Psoas muscle (tissue), 8 donors: ENCODE results near the gene GPRIN3. TPM values are rescaled to one million over a fixed set of nuclear protein-coding genes. Genes with fewer than 3 reads are reported as not detected.
A peak's percentile ranks its signal among the peaks of the same experiment; 100 is the strongest.

Experiments used
- ATAC-seq, 4 donors: fragments of 200-7000 bp; cut with Tn5 transposase; one replicate each; pipeline ENCODE4 v1.9.1; 2020; ENCODE audit warnings: moderate library complexity in 3 of 4, mild to moderate bottlenecking in 2 of 4
- DNase-seq, 2 donors: peaks; one replicate each; pipeline ENCODE4 v3.0.0-alpha.2; 2020
- H3K27ac ChIP-seq: fragments of 200-600 bp; one replicate; pipeline ENCODE4 v1.8.0; 2022
- H3K27me3 ChIP-seq, 3 donors: fragments of 200-600 bp in 1 of 3; one replicate each; pipeline versions ENCODE4 v1.6.1 to v1.8.0; 2013 to 2022; ENCODE audit warnings: low read length in 2 of 3, mild to moderate bottlenecking in 2 of 3, moderate library complexity in 1 of 3; ENCODE audit not compliant: insufficient read depth in 3 of 3
- H3K36me3 ChIP-seq, 2 donors: fragments of 200-600 bp in 1 of 2; one replicate each; pipeline versions ENCODE4 v1.6.1 to v1.8.0; 2013 to 2022; ENCODE audit warnings: low read depth in 1 of 2, mild to moderate bottlenecking in 1 of 2, moderate library complexity in 1 of 2; ENCODE audit not compliant: insufficient read depth in 1 of 2
- H3K4me1 ChIP-seq: fragments of 200-600 bp; one replicate; pipeline ENCODE4 v1.8.0; 2022
- H3K4me3 ChIP-seq: fragments of 200-600 bp; one replicate; pipeline ENCODE4 v1.8.0; 2022; ENCODE audit warnings: mild to moderate bottlenecking
- H3K9me3 ChIP-seq: fragments of 200-600 bp; one replicate; pipeline ENCODE4 v1.8.0; 2022
- CTCF ChIP-seq: fragments of 200-600 bp; IDR thresholded peaks from one replicate; pipeline ENCODE4 v1.8.0; 2022; ENCODE audit warnings: antibody characterized with exemption
- WGBS, 3 donors: extraction: QIAGEN DNeasy Blood & Tissue Kit; methylation state at CpG; one replicate each; pipeline versions ENCODE4 v1.1.6 to v1.1.7; 2013; 5-methylcytosine and 5-hydroxymethylcytosine counted together
- intact Hi-C, 2 donors: fragments of 100-400 bp; cut with DNase I; formaldehyde crosslinking; loops; one replicate each; pipeline versions ENCODE4 v1.11.0 to v1.14.2; 2022
- polyA plus RNA-seq, 3 donors: library from polyadenylated mRNA; stranded (reverse); fragments of 200-250 nt; gene quantifications; one replicate each; pipeline ENCODE4 v1.2.3, GENCODE V29; 2013
- total RNA-seq, 4 donors: library from RNA; stranded (reverse); fragmentation: NEBNext Ultra II Directional in 2 of 4; extraction: Animal tissue kit (Norgen Biotek cat#: 25700) in 2 of 4; gene quantifications; one replicate each; pipeline versions ENCODE4 v1.2.1 to v1.2.4, GENCODE V29; 2021 to 2023
- donor health status: healthy with polysubstance abuse.
- donor health status: DM: no; HTN: no; CAD: no; lungs with moderate emphysema.
- donor health status: Bipolar disorder and iron deficiency.
- donor health status: healthy.
- donor health status: DM: yes; HTN: yes; CAD: no.
- donor health status: DM: no; HTN: no; CAD: no.
- donor health status: DM: no; HTN: no; CAD: no.
- donor health status: DM: yes; HTN: yes; CAD: no.

GPRIN3 gene
- total and polyA plus RNA-seq, 7 donors, result 0.30 to 3.0 (median 1.2) TPM

GRCh38 chr4:89273741-89274141, 33.9 kb downstream of the GPRIN3 start:
- Histone ChIP-seq H3K4me1 (no peaks in the 10 kb centered on the region), H3K27me3 (no peaks in the 10 kb centered on the region), H3K9me3 (no peaks in the 10 kb centered on the region), H3K4me3 (no peak overlapping the region), H3K27ac (no peak overlapping the region), H3K36me3 (no peaks in the 10 kb centered on the region)
- 58 to 72% (median 70%) methylated on average over 5 of the region's 5 CpGs for WGBS, 3 donors
- intact Hi-C loops, result no loop called here
- TF ChIP-seq CTCF, result no peak
- ATAC-seq (peak in 1 of 4 donors; percentile 37), DNase-seq (no peak)

- Histone ChIP-seq H3K9me3 (no peaks in the 10 kb centered on the region), H3K4me3 (no peak overlapping the region), H3K4me1 (no peaks in the 10 kb centered on the region), H3K36me3 (no peaks in the 10 kb centered on the region), H3K27ac (no peak overlapping the region), H3K27me3 (no peaks in the 10 kb centered on the region)
- intact Hi-C loops, result no loop called here
- WGBS, 3 donors, result 83 to 90% (median 89%) methylated on average over 1 of the region's 1 CpG
- no peak for ATAC-seq
- TF ChIP-seq CTCF, result no peak
- no peak for DNase-seq
Measured at GRCh38 chr4:89270792-89271191, 36.8 kb downstream of the GPRIN3 start.

GRCh38 chr4:89269121-89269666, 38.4 kb downstream of the GPRIN3 start:
- Histone ChIP-seq H3K4me1 (no peaks in the 10 kb centered on the region), H3K36me3 (no peaks in the 10 kb centered on the region), H3K27ac (no peak overlapping the region), H3K4me3 (no peak overlapping the region), H3K9me3 (no peaks in the 10 kb centered on the region), H3K27me3 (no peaks in the 10 kb centered on the region)
- 75 to 81% (median 81%) methylated on average over 4 of the region's 4 CpGs for WGBS, 3 donors
- intact Hi-C loops, result no loop called here
- no peak for TF ChIP-seq CTCF
- no peak for ATAC-seq
- DNase-seq, result no peak

GRCh38 chr4:89268679-89269078, 38.9 kb downstream of the GPRIN3 start:
- intact Hi-C loops, result no loop called here
- WGBS, 3 donors, result 19 to 30% (median 25%) methylated on average over 2 of the region's 2 CpGs
- H3K27me3 ChIP-seq, result no peaks in the 10 kb centered on the region
- DNase-seq (no peak), ATAC-seq (no peak)
- no peaks in the 10 kb centered on the region for H3K9me3 ChIP-seq
- no peak overlapping the region for H3K27ac ChIP-seq
- no peak overlapping the region for H3K4me3 ChIP-seq
- H3K36me3 ChIP-seq, result no peaks in the 10 kb centered on the region
- no peaks in the 10 kb centered on the region for H3K4me1 ChIP-seq
- TF ChIP-seq CTCF, result no peak

GRCh38 chr4:89267846-89268245, 39.8 kb downstream of the GPRIN3 start:
- no peaks in the 10 kb centered on the region for H3K27me3 ChIP-seq
- H3K4me1 ChIP-seq, result no peaks in the 10 kb centered on the region
- no peaks in the 10 kb centered on the region for H3K9me3 ChIP-seq
- no peaks in the 10 kb centered on the region for H3K36me3 ChIP-seq
- no peak overlapping the region for H3K27ac ChIP-seq
- H3K4me3 ChIP-seq, result no peak overlapping the region
- 79 to 100% (median 98%) methylated on average over 3 of the region's 3 CpGs for WGBS, 3 donors
- ATAC-seq (no peak), DNase-seq (no peak)
- intact Hi-C loops, result no loop called here
- no peak for TF ChIP-seq CTCF
